HEK293 (cell line): Measurements from ENCODE around the gene PHRF1.
A peak's percentile ranks its signal among the peaks of the same experiment; 100 is the strongest.

Source experiments
- HIC1 ChIP-seq: fragments of 450-650 bp; formaldehyde crosslinking; IDR thresholded peaks from 2 replicates; pipeline ENCODE4 v1.5.1; 2016; ENCODE audit warnings: missing biosample characterization, missing genetic modification characterization
- TSHZ1 ChIP-seq: fragments of 450-650 bp; formaldehyde crosslinking; IDR thresholded peaks from 2 replicates; pipeline ENCODE4 v1.5.1; 2016; ENCODE audit warnings: missing biosample characterization, missing genetic modification characterization, borderline replicate concordance
- YY2 ChIP-seq: fragments of 450-650 bp; formaldehyde crosslinking; IDR thresholded peaks from 2 replicates; pipeline ENCODE4 v1.5.1; 2016; ENCODE audit warnings: missing biosample characterization, missing genetic modification characterization
- ZBTB1 ChIP-seq: fragments of 450-650 bp; formaldehyde crosslinking; IDR thresholded peaks from 2 replicates; pipeline ENCODE4 v1.5.1; 2016; ENCODE audit warnings: missing biosample characterization, missing genetic modification characterization
- ZBTB17 ChIP-seq: fragments of 450-650 bp; formaldehyde crosslinking; IDR thresholded peaks from 2 replicates; pipeline ENCODE4 v1.5.1; 2016; ENCODE audit warnings: missing biosample characterization, missing genetic modification characterization
- ZBTB48 ChIP-seq: fragments of 450-650 bp; formaldehyde crosslinking; IDR thresholded peaks from 2 replicates; pipeline ENCODE4 v1.5.1; 2016; ENCODE audit warnings: missing biosample characterization, missing genetic modification characterization
- ZNF175 ChIP-seq: fragments of 450-650 bp; formaldehyde crosslinking; IDR thresholded peaks from 2 replicates; pipeline ENCODE4 v1.5.1; 2016; ENCODE audit warnings: missing biosample characterization, missing genetic modification characterization
- ZNF280D ChIP-seq: fragments of 450-650 bp; formaldehyde crosslinking; IDR thresholded peaks from 2 replicates; pipeline ENCODE4 v1.5.1; 2016; ENCODE audit warnings: missing biosample characterization, missing genetic modification characterization
- ZNF292 ChIP-seq: fragments of 450-650 bp; formaldehyde crosslinking; IDR thresholded peaks from 2 replicates; pipeline ENCODE4 v1.5.1; 2016; ENCODE audit warnings: low read depth, missing biosample characterization, missing genetic modification characterization, borderline replicate concordance
- ZNF37A ChIP-seq: fragments of 450-650 bp; IDR thresholded peaks from 2 replicates; pipeline ENCODE4 v1.5.1; 2018; ENCODE audit warnings: missing biosample characterization, missing genetic modification characterization
- ZNF423 ChIP-seq: fragments of 450-650 bp; formaldehyde crosslinking; IDR thresholded peaks from 2 replicates; pipeline ENCODE4 v1.5.1; 2016; ENCODE audit warnings: missing biosample characterization, missing genetic modification characterization
- ZNF513 ChIP-seq: fragments of 450-650 bp; IDR thresholded peaks from 2 replicates; pipeline ENCODE4 v1.5.1; 2018; ENCODE audit warnings: missing biosample characterization, missing genetic modification characterization
- ZNF600 ChIP-seq: fragments of 450-650 bp; formaldehyde crosslinking; IDR thresholded peaks from 2 replicates; pipeline ENCODE4 v1.5.1; 2016; ENCODE audit warnings: missing biosample characterization, missing genetic modification characterization
- ZNF610 ChIP-seq: fragments of 450-650 bp; formaldehyde crosslinking; IDR thresholded peaks from 2 replicates; pipeline ENCODE4 v1.5.1; 2016; ENCODE audit warnings: missing biosample characterization, missing genetic modification characterization, borderline replicate concordance
- ZNF626 ChIP-seq: fragments of 450-650 bp; sonication (Bioruptor Pico); formaldehyde crosslinking; IDR thresholded peaks from 2 replicates; pipeline ENCODE4 v1.5.1; 2018; ENCODE audit warnings: missing biosample characterization, missing genetic modification characterization, inconsistent platforms
- ZNF785 ChIP-seq: fragments of 450-650 bp; formaldehyde crosslinking; IDR thresholded peaks from 2 replicates; pipeline ENCODE4 v1.5.1; 2016; ENCODE audit warnings: missing biosample characterization, missing genetic modification characterization
- ZSCAN23 ChIP-seq: fragments of 450-650 bp; formaldehyde crosslinking; IDR thresholded peaks from 2 replicates; pipeline ENCODE4 v1.5.1; 2016; ENCODE audit warnings: missing biosample characterization, missing genetic modification characterization
- TF ChIP-seq, protein P1 (sequence below): fragments of 450-650 bp; formaldehyde crosslinking; IDR thresholded peaks from 2 replicates; pipeline ENCODE4 v1.5.1; 2016; ENCODE audit warnings: missing biosample characterization, missing genetic modification characterization, low read depth
- TF ChIP-seq, protein P2 (sequence below): fragments of 450-650 bp; formaldehyde crosslinking; IDR thresholded peaks from 2 replicates; pipeline ENCODE4 v1.5.1; 2016; ENCODE audit warnings: missing biosample characterization, missing genetic modification characterization, borderline replicate concordance

The PHRF1 gene

GRCh38 chr11:534396-535209, 41.7 kb upstream of the PHRF1 start (continued):
- TF ChIP-seq TSHZ1 (tag by site-specific recombination), result no peak
- TF ChIP-seq ZNF626 (tag by site-specific recombination), result no peak
- no peak for TF ChIP-seq ZNF292 (tag by site-specific recombination)
- no peak for TF ChIP-seq ZBTB17
- TF ChIP-seq ZBTB48, result no peak
- no peak for TF ChIP-seq ZNF513
- TF ChIP-seq ZNF600 (tag by site-specific recombination), result peak; percentile 79
- TF ChIP-seq ZNF423, result no peak
- TF ChIP-seq ZSCAN23 (tag by site-specific recombination), result no peak
- TF ChIP-seq, protein P1, sequence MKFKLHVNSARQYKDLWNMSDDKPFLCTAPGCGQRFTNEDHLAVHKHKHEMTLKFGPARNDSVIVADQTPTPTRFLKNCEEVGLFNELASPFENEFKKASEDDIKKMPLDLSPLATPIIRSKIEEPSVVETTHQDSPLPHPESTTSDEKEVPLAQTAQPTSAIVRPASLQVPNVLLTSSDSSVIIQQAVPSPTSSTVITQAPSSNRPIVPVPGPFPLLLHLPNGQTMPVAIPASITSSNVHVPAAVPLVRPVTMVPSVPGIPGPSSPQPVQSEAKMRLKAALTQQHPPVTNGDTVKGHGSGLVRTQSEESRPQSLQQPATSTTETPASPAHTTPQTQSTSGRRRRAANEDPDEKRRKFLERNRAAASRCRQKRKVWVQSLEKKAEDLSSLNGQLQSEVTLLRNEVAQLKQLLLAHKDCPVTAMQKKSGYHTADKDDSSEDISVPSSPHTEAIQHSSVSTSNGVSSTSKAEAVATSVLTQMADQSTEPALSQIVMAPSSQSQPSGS (tag by site-specific recombination), result no peak
- TF ChIP-seq ZNF280D, result no peak
- TF ChIP-seq ZBTB1, result no peak
- TF ChIP-seq ZNF610, result no peak
- TF ChIP-seq, protein P2, sequence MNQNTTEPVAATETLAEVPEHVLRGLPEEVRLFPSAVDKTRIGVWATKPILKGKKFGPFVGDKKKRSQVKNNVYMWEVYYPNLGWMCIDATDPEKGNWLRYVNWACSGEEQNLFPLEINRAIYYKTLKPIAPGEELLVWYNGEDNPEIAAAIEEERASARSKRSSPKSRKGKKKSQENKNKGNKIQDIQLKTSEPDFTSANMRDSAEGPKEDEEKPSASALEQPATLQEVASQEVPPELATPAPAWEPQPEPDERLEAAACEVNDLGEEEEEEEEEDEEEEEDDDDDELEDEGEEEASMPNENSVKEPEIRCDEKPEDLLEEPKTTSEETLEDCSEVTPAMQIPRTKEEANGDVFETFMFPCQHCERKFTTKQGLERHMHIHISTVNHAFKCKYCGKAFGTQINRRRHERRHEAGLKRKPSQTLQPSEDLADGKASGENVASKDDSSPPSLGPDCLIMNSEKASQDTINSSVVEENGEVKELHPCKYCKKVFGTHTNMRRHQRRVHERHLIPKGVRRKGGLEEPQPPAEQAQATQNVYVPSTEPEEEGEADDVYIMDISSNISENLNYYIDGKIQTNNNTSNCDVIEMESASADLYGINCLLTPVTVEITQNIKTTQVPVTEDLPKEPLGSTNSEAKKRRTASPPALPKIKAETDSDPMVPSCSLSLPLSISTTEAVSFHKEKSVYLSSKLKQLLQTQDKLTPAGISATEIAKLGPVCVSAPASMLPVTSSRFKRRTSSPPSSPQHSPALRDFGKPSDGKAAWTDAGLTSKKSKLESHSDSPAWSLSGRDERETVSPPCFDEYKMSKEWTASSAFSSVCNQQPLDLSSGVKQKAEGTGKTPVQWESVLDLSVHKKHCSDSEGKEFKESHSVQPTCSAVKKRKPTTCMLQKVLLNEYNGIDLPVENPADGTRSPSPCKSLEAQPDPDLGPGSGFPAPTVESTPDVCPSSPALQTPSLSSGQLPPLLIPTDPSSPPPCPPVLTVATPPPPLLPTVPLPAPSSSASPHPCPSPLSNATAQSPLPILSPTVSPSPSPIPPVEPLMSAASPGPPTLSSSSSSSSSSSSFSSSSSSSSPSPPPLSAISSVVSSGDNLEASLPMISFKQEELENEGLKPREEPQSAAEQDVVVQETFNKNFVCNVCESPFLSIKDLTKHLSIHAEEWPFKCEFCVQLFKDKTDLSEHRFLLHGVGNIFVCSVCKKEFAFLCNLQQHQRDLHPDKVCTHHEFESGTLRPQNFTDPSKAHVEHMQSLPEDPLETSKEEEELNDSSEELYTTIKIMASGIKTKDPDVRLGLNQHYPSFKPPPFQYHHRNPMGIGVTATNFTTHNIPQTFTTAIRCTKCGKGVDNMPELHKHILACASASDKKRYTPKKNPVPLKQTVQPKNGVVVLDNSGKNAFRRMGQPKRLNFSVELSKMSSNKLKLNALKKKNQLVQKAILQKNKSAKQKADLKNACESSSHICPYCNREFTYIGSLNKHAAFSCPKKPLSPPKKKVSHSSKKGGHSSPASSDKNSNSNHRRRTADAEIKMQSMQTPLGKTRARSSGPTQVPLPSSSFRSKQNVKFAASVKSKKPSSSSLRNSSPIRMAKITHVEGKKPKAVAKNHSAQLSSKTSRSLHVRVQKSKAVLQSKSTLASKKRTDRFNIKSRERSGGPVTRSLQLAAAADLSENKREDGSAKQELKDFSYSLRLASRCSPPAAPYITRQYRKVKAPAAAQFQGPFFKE (tag by site-specific recombination), result no peak
- TF ChIP-seq HIC1 (tag by site-specific recombination), result peak; percentile 69; the same call in 1 of the 2 replicates
- TF ChIP-seq ZNF37A, result no peak
- TF ChIP-seq ZNF785 (tag by site-specific recombination), result no peak
- no peak for TF ChIP-seq ZNF175
- no peak for TF ChIP-seq YY2 (tag by site-specific recombination)
